Activated naive CD4-positive, alpha-beta T cell treated with anti-CD3 and anti-CD28 coated beads for 36 hours (primary cell): ENCODE data around the gene ASIC4. TPM values are rescaled to one million over a fixed set of nuclear protein-coding genes. Genes with fewer than 3 reads are reported as not detected.
A peak's percentile ranks its signal among the peaks of the same experiment; 100 is the strongest.

ENCODE experiments used
- CTCF ChIA-PET: fragments of 350-600 bp; sonication (Branson Sonifier 250); formaldehyde crosslinking; loops from one replicate; lab custom pipeline; 2021; ENCODE audit warnings: antibody characterized with exemption; lab: Charles Lee
- DNase-seq: peaks from one replicate; pipeline ENCODE4 v3.0.0-alpha.2; 2020
- H3K27ac Mint-ChIP-seq: one replicate; pipeline ENCODE4 v1.8.0; 2021; ENCODE audit warnings: mild to moderate bottlenecking, mixed read lengths
- H3K27me3 Mint-ChIP-seq: one replicate; pipeline ENCODE4 v1.8.0; 2021; ENCODE audit warnings: low read depth, mixed read lengths
- H3K36me3 Mint-ChIP-seq: one replicate; pipeline ENCODE4 v1.8.0; 2021; ENCODE audit warnings: low read depth, mixed read lengths
- H3K4me1 Mint-ChIP-seq: one replicate; pipeline ENCODE4 v1.8.0; 2021; ENCODE audit warnings: low read depth, mixed read lengths
- H3K4me3 Mint-ChIP-seq: one replicate; pipeline ENCODE4 v1.8.0; 2021; ENCODE audit warnings: mild to moderate bottlenecking, moderate library complexity, mixed read lengths
- H3K9me3 Mint-ChIP-seq: one replicate; pipeline ENCODE4 v1.8.0; 2021; ENCODE audit warnings: mixed read lengths
- intact Hi-C: fragments of 100-400 bp; cut with micrococcal nuclease; formaldehyde crosslinking; loops from one replicate; pipeline ENCODE4 v1.15.1; 2023
- total RNA-seq, 2 experiments: library from RNA; stranded (reverse); gene quantifications; one replicate each; pipeline ENCODE4 v1.2.3, GENCODE V29; 2021

The ASIC4 gene
- total RNA-seq, 2 experiments from 2014 or later: not detected

DNA sequence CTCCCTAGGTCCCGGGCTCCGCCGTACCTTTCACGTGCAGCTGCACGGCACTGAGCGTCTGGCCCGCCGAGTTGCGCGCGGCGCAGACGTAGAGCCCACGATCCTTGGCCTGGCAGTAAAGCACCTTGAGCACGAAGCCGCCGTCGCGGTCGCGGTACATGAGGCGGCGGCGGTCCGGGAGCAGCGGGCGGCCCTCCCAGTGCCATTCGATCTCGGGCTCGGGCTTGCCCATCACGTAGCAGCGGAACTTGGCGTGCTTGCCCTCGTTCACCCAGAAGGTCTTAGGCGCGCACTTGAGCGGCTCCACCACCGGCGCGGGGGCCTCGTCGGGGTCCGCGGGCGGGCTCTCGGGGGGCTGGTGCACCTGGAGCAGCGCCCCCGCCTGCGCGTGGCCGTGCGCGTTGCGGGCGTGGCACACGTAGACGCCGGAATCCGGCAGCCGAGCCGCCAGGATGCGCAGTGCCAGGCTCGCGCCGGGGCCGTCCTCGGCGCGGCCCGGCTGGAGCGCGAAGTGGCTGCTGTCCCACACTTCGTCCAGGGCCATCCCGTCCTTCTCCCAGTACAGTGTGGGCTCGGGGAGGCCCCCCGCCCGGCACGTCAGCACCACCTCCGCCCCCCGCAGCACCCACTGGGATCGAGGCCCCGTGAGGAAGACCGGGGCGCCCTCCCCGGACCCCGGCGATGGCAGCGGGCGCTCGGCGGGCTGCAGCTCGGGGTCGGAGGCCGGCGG lies 56.1 kb downstream of the ASIC4 start:
- intact Hi-C loops: no loop called here
- DNase-seq: no peak
- H3K9me3 Mint-ChIP-seq: no peaks in the 10 kb centered on the region

DNA sequence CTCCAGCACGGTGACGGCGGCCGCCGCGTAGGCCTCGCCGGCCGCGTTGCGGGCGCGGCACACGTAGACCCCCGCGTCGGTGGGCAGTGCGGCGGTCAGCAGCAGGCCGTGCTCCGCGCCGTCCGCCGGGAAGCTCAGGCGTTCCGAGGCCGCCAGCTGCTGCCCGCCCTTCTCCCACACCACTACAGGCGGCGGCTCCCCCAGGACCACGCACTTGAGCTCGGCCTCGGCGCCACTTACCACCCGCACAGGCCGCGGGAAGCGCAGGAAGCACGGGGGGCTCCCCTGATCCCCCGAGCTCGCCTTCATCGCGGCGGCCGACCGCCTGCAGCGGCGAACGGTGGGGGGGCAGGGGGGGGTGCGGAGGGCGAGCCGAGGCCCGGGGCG lies 56.6 kb downstream of the ASIC4 start:
- CTCF ChIA-PET: interaction anchor here (0.7 to 1.4 kb wide), 3 partner anchors 12 to 168 kb away, joined by 3 to 6 read pairs (median 6); no protein-coding TSS in a partner anchor
- Mint-ChIP-seq H3K27me3 (peaks cover 43% of the 10 kb centered on the region), H3K4me1 (no peaks in the 10 kb centered on the region), H3K9me3 (no peaks in the 10 kb centered on the region), H3K27ac (no peak overlapping the region), H3K4me3 (no peak overlapping the region), H3K36me3 (no peaks in the 10 kb centered on the region)
- intact Hi-C loops: no loop called here
- no peak for DNase-seq

More for the DNA sequence above, 56.1 kb downstream of the ASIC4 start:
- no peak overlapping the region for H3K27ac Mint-ChIP-seq
- peaks cover 42% of the 10 kb centered on the region for H3K27me3 Mint-ChIP-seq
- no peaks in the 10 kb centered on the region for H3K36me3 Mint-ChIP-seq
- H3K4me1 Mint-ChIP-seq: no peaks in the 10 kb centered on the region
- CTCF ChIA-PET: interaction anchor here (0.7 to 1.4 kb wide), 3 partner anchors 11 to 167 kb away, joined by 3 to 6 read pairs (median 6); no protein-coding TSS in a partner anchor
- peak overlapping the region; percentile 52 for H3K4me3 Mint-ChIP-seq

DNA sequence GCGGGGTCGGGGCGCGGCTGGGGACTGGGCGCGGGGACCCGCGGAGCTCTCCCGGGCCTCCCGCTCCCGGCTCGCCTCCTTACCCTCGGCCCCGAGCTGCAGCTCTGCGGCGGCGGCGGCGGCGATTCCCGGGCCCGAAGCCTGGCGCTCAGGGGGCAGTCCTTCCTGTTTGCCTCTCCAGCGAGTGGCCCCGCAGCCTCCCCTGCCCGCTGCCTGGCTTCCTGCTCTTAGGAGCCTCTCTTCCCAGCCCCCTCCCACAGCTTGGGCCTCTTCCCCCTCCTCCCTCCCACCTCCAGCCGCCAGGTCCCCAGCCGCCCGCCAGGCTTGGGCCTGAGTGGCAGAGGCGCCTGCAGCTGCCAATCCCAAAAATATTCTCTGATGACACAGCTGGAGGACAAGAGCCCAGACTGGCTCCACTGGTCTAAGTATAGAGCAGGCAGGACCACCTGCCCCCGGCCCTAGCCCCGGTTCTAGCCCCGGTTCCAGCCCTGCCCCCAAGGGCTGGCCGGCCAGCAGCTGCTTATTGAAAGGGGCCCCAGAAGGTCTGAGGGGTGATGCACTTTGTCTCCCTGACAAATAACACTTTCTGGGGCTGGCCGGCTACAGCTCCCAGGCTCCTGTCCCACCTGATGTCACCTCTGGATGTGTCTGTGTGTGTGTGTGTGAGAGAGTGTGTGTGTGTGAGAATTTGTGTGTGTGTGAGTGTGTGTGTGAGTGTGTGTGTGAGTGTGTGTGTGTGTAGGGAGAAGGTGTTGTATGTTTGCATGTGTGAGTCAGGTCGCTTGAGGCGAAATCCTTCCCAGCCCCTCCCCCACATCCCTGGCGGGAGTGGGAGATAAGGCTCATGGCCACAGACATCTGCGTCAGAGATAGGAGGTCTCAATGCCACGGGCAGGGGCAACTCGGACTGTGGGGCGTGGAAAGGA lies 57.3 kb downstream of the ASIC4 start, which contains the start of gene OBSL1:
OBSL1 (minus strand) TSS at position 229 of the 926 bp plus-strand sequence. CDS start 307 bp downstream, outside the sequence.
- Mint-ChIP-seq H3K36me3 (no peaks in the 10 kb centered on the region), H3K9me3 (no peaks in the 10 kb centered on the region), H3K4me1 (no peaks in the 10 kb centered on the region), H3K27ac (no peak within 1 kb of the TSS), H3K27me3 (peaks cover 41% of the 10 kb centered on the region), H3K4me3 (peak within 1 kb of the TSS; percentile 52)
- intact Hi-C loops: no loop called here
- DNase-seq: no peak
- CTCF ChIA-PET: interaction anchor here (0.7 to 1.4 kb wide), 3 partner anchors 13 to 168 kb away, joined by 3 to 6 read pairs (median 6); no protein-coding TSS in a partner anchor

DNA sequence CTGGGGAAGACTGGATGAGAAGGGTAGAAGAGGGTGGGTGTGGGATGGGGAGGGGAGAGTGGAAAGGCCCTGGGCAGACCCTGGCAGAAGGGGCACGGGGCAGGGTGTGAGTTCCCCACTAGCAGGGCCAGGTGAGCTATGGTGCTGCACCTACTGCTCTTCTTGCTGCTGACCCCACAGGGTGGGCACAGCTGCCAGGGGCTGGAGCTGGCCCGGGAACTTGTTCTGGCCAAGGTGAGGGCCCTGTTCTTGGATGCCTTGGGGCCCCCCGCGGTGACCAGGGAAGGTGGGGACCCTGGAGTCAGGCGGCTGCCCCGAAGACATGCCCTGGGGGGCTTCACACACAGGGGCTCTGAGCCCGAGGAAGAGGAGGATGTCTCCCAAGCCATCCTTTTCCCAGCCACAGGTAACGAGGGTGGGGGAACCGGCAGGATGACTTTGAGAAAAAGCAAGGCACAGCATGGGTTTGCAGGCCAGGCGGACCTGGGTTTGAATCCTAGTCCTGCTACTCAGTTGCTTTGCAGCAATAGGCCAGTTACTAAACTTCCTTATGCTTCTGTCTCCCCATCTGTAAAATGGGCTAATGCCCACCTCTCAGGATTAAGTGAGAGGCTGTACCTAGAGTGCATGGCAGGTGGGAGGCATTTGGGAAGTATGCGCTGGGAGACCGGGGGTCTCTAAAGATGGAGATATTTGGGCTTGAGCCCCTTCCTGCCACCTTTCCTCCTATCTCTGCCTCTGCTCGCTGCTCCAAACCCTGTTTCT lies 58.1 kb downstream of the ASIC4 start, which contains the start of gene INHA:
INHA (plus strand) TSS at position 74 of the 765 bp plus-strand sequence; CDS start at position 139, 65 bp downstream.
- CTCF ChIA-PET: interaction anchor here (0.9 to 1.4 kb wide), 2 partner anchors 12 to 169 kb away, joined by 4 to 6 read pairs; no protein-coding TSS in a partner anchor
- peaks cover 36% of the 10 kb centered on the region for H3K27me3 Mint-ChIP-seq
- intact Hi-C loops: no loop called here

DNA sequence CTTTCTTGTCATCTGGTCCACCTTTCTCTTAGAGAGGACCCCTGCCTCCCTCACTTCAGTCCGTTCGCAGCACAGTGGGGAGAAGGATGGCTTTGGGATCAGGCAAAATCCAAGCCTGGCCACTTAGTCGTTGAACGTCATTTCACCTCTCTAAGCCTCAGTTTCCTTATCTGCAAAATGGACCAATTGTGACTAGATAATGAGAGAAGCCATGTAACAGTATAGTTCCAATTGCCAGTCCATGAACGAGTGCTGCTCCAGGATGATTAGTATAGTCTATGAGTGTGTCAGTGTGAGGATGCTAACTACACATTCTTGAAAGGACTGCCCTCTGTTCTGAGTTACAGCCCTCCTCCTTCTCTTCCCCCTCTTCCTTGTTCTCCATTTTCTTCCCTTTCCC lies 58.9 kb downstream of the ASIC4 start:
- no peak for DNase-seq
- Mint-ChIP-seq H3K27me3 (peaks cover 36% of the 10 kb centered on the region), H3K4me3 (no peak overlapping the region), H3K36me3 (no peaks in the 10 kb centered on the region), H3K9me3 (no peaks in the 10 kb centered on the region), H3K4me1 (no peaks in the 10 kb centered on the region), H3K27ac (no peak overlapping the region)
- CTCF ChIA-PET: no interaction called here
- intact Hi-C loops: no loop called here

More for the DNA sequence above, 58.1 kb downstream of the ASIC4 start, which contains the start of gene INHA:
- no peaks in the 10 kb centered on the region for H3K4me1 Mint-ChIP-seq
- no peaks in the 10 kb centered on the region for H3K36me3 Mint-ChIP-seq
- DNase-seq: no peak
- H3K27ac Mint-ChIP-seq: no peak within 1 kb of the TSS
- peak within 1 kb of the TSS; percentile 36 for H3K4me3 Mint-ChIP-seq
- no peaks in the 10 kb centered on the region for H3K9me3 Mint-ChIP-seq

DNA sequence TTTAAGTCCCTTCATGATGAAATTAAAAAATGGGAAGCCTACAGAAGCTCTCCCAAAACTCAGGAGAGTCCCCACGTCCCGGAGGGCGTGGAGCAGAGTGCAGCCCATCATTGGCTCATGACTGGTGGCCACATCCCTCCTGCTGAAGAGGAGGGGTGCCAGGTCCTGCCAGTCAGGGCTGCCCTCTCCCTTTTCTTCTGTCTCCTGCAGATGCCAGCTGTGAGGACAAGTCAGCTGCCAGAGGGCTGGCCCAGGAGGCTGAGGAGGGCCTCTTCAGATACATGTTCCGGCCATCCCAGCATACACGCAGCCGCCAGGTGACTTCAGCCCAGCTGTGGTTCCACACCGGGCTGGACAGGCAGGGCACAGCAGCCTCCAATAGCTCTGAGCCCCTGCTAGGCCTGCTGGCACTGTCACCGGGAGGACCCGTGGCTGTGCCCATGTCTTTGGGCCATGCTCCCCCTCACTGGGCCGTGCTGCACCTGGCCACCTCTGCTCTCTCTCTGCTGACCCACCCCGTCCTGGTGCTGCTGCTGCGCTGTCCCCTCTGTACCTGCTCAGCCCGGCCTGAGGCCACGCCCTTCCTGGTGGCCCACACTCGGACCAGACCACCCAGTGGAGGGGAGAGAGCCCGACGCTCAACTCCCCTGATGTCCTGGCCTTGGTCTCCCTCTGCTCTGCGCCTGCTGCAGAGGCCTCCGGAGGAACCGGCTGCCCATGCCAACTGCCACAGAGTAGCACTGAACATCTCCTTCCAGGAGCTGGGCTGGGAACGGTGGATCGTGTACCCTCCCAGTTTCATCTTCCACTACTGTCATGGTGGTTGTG lies 60.4 kb downstream of the ASIC4 start:
- intact Hi-C loops: no loop called here
- no peaks in the 10 kb centered on the region for H3K36me3 Mint-ChIP-seq
- H3K4me3 Mint-ChIP-seq: no peak overlapping the region
- no peak overlapping the region for H3K27ac Mint-ChIP-seq
- DNase-seq: no peak
- no peaks in the 10 kb centered on the region for H3K9me3 Mint-ChIP-seq
- CTCF ChIA-PET: interaction anchor here (0.6 to 1.6 kb wide), 2 partner anchors 14 to 45 kb away, joined by 3 to 6 read pairs; no protein-coding TSS in a partner anchor
- peaks cover 25% of the 10 kb centered on the region for H3K27me3 Mint-ChIP-seq
- H3K4me1 Mint-ChIP-seq: no peaks in the 10 kb centered on the region

DNA sequence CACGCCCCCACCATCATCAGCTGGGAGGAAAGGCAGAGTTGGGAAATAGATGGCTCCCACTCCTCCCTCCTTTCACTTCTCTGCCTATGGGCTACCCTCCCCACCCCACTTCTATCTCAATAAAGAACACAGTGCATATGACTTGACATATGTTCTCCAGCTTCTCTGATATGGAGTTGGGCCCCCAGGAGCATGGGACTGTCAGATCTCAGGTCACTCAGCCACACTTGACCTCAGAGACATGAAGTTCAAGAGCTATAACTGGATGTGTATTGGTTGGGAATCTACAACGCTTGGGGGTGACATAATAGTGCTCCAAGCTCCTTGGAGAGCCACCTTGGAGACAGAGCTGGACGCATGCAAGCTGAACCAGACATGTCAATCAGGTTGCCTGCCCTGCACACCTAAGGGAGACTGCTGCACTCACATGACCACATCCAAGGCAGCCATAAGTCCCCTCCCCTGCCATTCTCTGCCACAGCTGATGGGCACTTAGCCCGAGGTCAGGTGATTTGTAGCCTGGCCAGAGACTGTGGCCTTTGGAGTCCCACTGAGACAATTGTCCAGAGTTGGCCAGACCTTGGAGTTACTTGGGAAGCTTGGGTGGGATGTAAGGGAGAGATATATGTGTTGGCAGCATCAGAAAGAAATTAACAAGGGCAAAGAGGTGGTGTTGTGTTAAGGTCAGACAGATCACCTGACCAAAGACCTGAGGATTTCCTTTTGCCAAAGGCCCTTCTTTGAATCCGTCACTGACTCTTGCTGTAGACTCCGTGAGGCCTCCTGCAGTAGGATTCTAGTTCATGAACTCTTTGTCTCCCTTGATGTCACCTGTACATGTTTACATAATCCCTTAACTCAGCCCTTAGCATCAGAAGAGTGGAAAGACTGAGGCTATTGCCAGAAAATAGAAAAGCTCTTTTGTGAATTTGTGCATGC lies 61.6 kb downstream of the ASIC4 start:
- Mint-ChIP-seq H3K4me1 (no peaks in the 10 kb centered on the region), H3K4me3 (no peak overlapping the region), H3K27ac (no peak overlapping the region), H3K9me3 (no peaks in the 10 kb centered on the region), H3K27me3 (peaks cover 19% of the 10 kb centered on the region), H3K36me3 (no peaks in the 10 kb centered on the region)
- intact Hi-C loops: no loop called here
- no peak for DNase-seq
- CTCF ChIA-PET: interaction anchor here (1.6 kb wide), 1 partner anchor 16 kb away, joined by 6 read pairs; no protein-coding TSS in a partner anchor

DNA sequence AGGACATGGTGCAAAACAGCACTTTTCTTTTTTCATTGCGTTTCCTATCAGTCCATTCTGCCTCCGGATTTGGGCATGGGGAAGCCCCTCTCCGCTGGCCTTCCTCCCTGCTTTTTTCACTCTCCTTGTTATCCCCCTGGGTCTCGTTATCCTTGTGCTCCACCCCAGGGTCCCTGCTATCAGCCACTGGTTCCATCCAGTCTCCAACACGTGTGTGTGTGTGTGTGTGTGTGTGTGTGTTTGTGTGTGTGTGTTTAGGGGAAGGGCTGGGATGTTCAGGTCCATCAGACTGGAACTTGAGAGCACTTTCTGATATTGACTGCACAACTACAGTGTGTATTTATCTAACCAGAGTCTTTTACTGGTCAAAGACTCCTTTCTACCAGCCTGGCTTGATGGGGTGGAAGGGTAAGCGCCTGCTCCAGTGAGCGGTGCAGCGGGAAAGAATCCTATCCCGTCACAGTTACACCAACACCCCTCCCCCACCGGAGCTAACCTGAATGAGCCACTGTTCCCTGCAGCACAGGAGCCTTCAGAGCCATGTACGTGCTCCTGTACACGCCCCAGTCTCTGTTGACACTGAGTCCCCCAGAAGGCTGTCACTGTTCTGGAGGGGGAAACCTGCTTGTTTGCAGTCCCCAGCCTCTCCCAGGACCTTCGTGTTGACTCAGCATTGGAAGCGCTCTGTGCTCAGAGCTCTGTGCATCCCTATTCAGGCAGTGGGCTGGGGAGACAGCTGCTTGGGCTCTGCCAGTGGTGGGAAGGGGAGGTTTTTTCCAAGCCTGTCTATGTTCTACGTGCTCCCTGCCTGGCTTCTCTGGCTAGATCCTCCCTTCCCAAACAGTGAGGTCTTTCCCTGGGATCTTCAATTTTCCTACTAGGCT lies 62.5 kb downstream of the ASIC4 start:
- intact Hi-C loops: no loop called here
- Mint-ChIP-seq H3K27ac (no peak overlapping the region), H3K4me3 (no peak overlapping the region), H3K36me3 (no peaks in the 10 kb centered on the region), H3K9me3 (no peaks in the 10 kb centered on the region), H3K4me1 (no peaks in the 10 kb centered on the region), H3K27me3 (peaks cover 18% of the 10 kb centered on the region)
- DNase-seq: no peak
- CTCF ChIA-PET: interaction anchor here (1.6 to 2.2 kb wide), 2 partner anchors 16 to 17 kb away, joined by 6 to 11 read pairs; no protein-coding TSS in a partner anchor

DNA sequence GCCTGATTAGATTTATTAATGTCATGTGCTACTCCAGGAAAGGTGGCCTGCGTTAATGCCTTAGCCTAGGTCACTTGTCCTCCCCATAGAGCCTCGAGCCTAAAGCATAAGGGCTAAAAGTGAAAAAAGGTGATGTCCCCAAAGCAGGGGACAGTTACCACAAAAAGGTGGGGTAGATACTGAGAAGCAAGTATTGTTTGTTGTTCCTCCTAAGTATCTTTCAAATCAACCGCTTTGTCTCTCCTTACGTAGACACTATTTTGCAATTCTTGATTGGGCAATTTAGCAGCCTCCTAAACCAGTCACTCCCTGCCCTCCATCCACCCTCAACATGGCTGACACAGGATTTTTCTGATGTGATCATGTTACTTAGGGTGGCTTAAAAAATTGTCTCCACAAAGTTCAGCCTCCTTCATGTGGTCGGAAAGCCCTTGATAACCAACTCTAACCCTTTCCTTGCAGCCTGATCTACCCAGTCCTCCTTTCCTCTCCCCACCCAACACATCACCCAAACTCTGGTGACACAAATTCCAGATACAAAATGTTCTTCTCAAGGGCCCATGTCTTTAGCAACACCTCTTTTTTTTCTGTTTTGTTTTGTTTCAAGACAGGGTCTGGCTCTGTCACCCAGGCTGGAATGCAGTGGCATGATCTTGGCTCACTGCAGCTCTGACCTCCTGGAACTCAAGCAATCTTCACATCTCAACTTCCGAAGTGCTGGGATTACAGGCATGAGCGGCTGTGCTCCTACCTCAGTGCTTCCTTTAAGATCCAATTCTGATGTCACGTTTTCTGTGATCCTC lies 64.7 kb downstream of the ASIC4 start:
- H3K27me3 Mint-ChIP-seq: peaks cover 6% of the 10 kb centered on the region
- H3K9me3 Mint-ChIP-seq: no peaks in the 10 kb centered on the region
- H3K4me1 Mint-ChIP-seq: no peaks in the 10 kb centered on the region
- no peak for DNase-seq
- CTCF ChIA-PET: interaction anchor here (0.6 to 2.2 kb wide), 3 partner anchors 19 to 116 kb away, joined by 3 to 11 read pairs (median 3); no protein-coding TSS in a partner anchor
- intact Hi-C loops: no loop called here
- H3K4me3 Mint-ChIP-seq: no peak overlapping the region
- H3K27ac Mint-ChIP-seq: no peak overlapping the region
- H3K36me3 Mint-ChIP-seq: no peaks in the 10 kb centered on the region
